ENCODE measurements around the gene IVD.

GRCh38 chr15:40420793-40421192 is 15.2 kb downstream of the IVD start:
- TF ChIP-seq CTCF (IDR thresholded peaks at IDR 0.05) (no peak), EZH2phosphoT487 (IDR thresholded peaks at IDR 0.05) (no peak)
